HG02970 (cell line): ENCODE results near the gene EEFSEC.
"Not testable (repeated sequence)": the region's sequence is repeated elsewhere in the genome, so short reads cannot be mapped to it uniquely, and the experiment has no call there.

Experiments used
- ATAC-seq: cut with Tn5 transposase; IDR thresholded peaks from one replicate; pipeline ENCODE4 v1.9.1; 2021; ENCODE audit warnings: mild to moderate bottlenecking, moderate library complexity, moderate number of reproducible peaks; ENCODE audit not compliant: unreplicated experiment, low FRiP score

EEFSEC gene

GRCh38 chr3:128152419-128153155, 694 bp upstream of the EEFSEC start:
- ATAC-seq: no peak

- ATAC-seq: not testable (repeated sequence)
Observed at GRCh38 chr3:128154354-128154753, 1.1 kb downstream of the EEFSEC start.

GRCh38 chr3:128155616-128156360, 2.5 kb downstream of the EEFSEC start:
- no peak for ATAC-seq

GRCh38 chr3:128160661-128161060, 7.4 kb downstream of the EEFSEC start:
- ATAC-seq: no peak

- ATAC-seq: no peak
Observed at GRCh38 chr3:128163432-128163831, 10.2 kb downstream of the EEFSEC start.

- ATAC-seq: no peak
Observed at GRCh38 chr3:128166971-128167453, 13.7 kb downstream of the EEFSEC start.

GRCh38 chr3:128167646-128167972, 14.3 kb downstream of the EEFSEC start:
- ATAC-seq: no peak

- ATAC-seq: no peak
Observed at GRCh38 chr3:128167973-128168674, 14.8 kb downstream of the EEFSEC start.

- no peak for ATAC-seq
Observed at GRCh38 chr3:128168836-128169235, 15.6 kb downstream of the EEFSEC start.

- no peak for ATAC-seq
Observed at GRCh38 chr3:128170866-128171516, 17.7 kb downstream of the EEFSEC start.

GRCh38 chr3:128173200-128173599, 19.9 kb downstream of the EEFSEC start:
- ATAC-seq: no peak

- no peak for ATAC-seq
Observed at GRCh38 chr3:128173849-128174248, 20.6 kb downstream of the EEFSEC start.

- ATAC-seq: no peak
Observed at GRCh38 chr3:128174675-128175590, 21.7 kb downstream of the EEFSEC start.

- no peak for ATAC-seq
Observed at GRCh38 chr3:128175768-128176167, 22.5 kb downstream of the EEFSEC start.

GRCh38 chr3:128176276-128176833, 23.1 kb downstream of the EEFSEC start:
- no peak for ATAC-seq

GRCh38 chr3:128177865-128178264, 24.6 kb downstream of the EEFSEC start:
- no peak for ATAC-seq

- no peak for ATAC-seq
Observed at GRCh38 chr3:128178782-128179483, 25.7 kb downstream of the EEFSEC start.

- ATAC-seq: no peak
Observed at GRCh38 chr3:128179484-128179819, 26.2 kb downstream of the EEFSEC start.

GRCh38 chr3:128180436-128180835, 27.2 kb downstream of the EEFSEC start:
- no peak for ATAC-seq
